H1 (cell line): ENCODE results near the gene RBM20. TPM values are rescaled to one million over a fixed set of nuclear protein-coding genes. Genes with fewer than 3 reads are reported as not detected.

ENCODE experiments used
- CTCF ChIA-PET: fragments of 300-600 bp; sonication (Branson Sonifier 250); formaldehyde crosslinking; loops from one replicate; lab custom pipeline; 2021; ENCODE audit not compliant: partially characterized antibody; lab: Charles Lee
- POLR2A ChIA-PET: fragments of 300-600 bp; sonication (Branson Sonifier 250); formaldehyde crosslinking; loops from one replicate; lab custom pipeline; 2021; ENCODE audit warnings: inconsistent platforms; ENCODE audit not compliant: partially characterized antibody; lab: Charles Lee
- DNase-seq, 2 experiments: peaks; one replicate each; pipeline versions ENCODE4 v3.0.0 to v3.0.0-alpha.2; 2010 to 2022; ENCODE audit warnings: low spot score in 2 of 2, low read depth in 1 of 2, mixed read lengths in 1 of 2
- FAIRE-seq: peaks from 2 replicates; lab custom pipeline; 2011; peaks lifted over from hg19 to GRCh38; lab: Jason Lieb, UNC
- H2AFZ ChIP-seq: 2 replicates; pipeline ENCODE4 v1.8.1; 2012; ENCODE audit warnings: low read length, inconsistent platforms
- H2AK5ac ChIP-seq: 2 replicates; pipeline ENCODE4 v1.6.1; 2013; ENCODE audit warnings: low read depth, low read length
- H2BK120ac ChIP-seq: replicated peaks from 2 replicates; pipeline ENCODE3; 2013; ENCODE audit warnings: low read depth, low read length, inconsistent platforms
- H2BK12ac ChIP-seq: 2 replicates; pipeline ENCODE4 v1.6.1; 2013; ENCODE audit warnings: low read depth, low read length
- H2BK15ac ChIP-seq: 2 replicates; pipeline ENCODE4 v1.6.1; 2013; ENCODE audit warnings: low read length
- H2BK20ac ChIP-seq: 2 replicates; pipeline ENCODE4 v1.6.1; 2013; ENCODE audit warnings: low read length
- H2BK5ac ChIP-seq: 2 replicates; pipeline ENCODE4 v1.6.1; 2013; ENCODE audit warnings: low read depth, low read length
- H3K14ac ChIP-seq: 2 replicates; pipeline ENCODE4 v1.6.1; 2013; ENCODE audit warnings: inconsistent platforms; ENCODE audit not compliant: insufficient read length
- H3K18ac ChIP-seq: 2 replicates; pipeline ENCODE4 v1.6.1; 2013; ENCODE audit warnings: low read length; ENCODE audit errors: extremely low read depth
- H3K23ac ChIP-seq: 2 replicates; pipeline ENCODE4 v1.6.1; 2013; ENCODE audit warnings: inconsistent platforms; ENCODE audit not compliant: insufficient read length
- H3K23me2 ChIP-seq: 2 replicates; pipeline ENCODE4 v1.6.1; 2013; ENCODE audit warnings: low read depth, low read length
- H3K27ac ChIP-seq: 2 replicates; pipeline ENCODE4 v1.6.1; 2011; ENCODE audit warnings: low read depth, low read length, inconsistent platforms
- H3K27me3 ChIP-seq, 4 experiments: replicated peaks in 1 of 4; 1 replicate in 1 of 4; 2 replicates in 3 of 4; pipeline versions ENCODE4 v1.6.1 to v1.8.1; 2011 to 2013; ENCODE audit warnings: low read length in 3 of 4, mild to moderate bottlenecking in 3 of 4, inconsistent platforms in 2 of 4, mixed read lengths in 2 of 4, moderate library complexity in 1 of 4; ENCODE audit not compliant: control insufficient read depth in 3 of 4, insufficient read depth in 3 of 4; ENCODE audit errors: extremely low read depth in 1 of 4
- H3K36me3 ChIP-seq, 4 experiments: 2 replicates each; pipeline versions ENCODE4 v1.6.1 to v1.8.1; 2011 to 2013; ENCODE audit warnings: mild to moderate bottlenecking in 4 of 4, low read length in 3 of 4, moderate library complexity in 2 of 4, control low read depth in 1 of 4, inconsistent platforms in 1 of 4; ENCODE audit not compliant: insufficient read depth in 4 of 4, control insufficient read depth in 2 of 4
- H3K4ac ChIP-seq: replicated peaks from 2 replicates; pipeline ENCODE3; 2013; ENCODE audit warnings: low read length, low read depth, mixed read lengths, inconsistent platforms; ENCODE audit not compliant: insufficient read length
- H3K4me1 ChIP-seq, 4 experiments: replicated peaks in 1 of 4; 1 replicate in 1 of 4; 2 replicates in 3 of 4; pipeline versions ENCODE4 v1.6.1 to v1.8.1; 2011 to 2013; ENCODE audit warnings: low read length in 3 of 4, inconsistent platforms in 2 of 4, mixed read lengths in 1 of 4; ENCODE audit not compliant: insufficient read depth in 4 of 4, control insufficient read depth in 3 of 4
- H3K4me2 ChIP-seq, 2 experiments: 2 replicates each; pipeline versions ENCODE4 v1.6.1 to v1.8.1; 2011 to 2013; ENCODE audit warnings: low read depth in 2 of 2, low read length in 2 of 2, control low read depth in 1 of 2, inconsistent platforms in 1 of 2, mild to moderate bottlenecking in 1 of 2; ENCODE audit not compliant: insufficient read depth in 1 of 2
- H3K4me3 ChIP-seq, 4 experiments: fragments of 200-600, 300-600 bp in 1 of 4; sonication (generic), shearing (Covaris generic), sonication (Bioruptor Twin) in 1 of 4; 2 replicates each; pipeline versions ENCODE4 v1.5.1 to v1.8.1; 2011 to 2016; ENCODE audit warnings: low read length in 4 of 4, low read depth in 3 of 4, control low read depth in 2 of 4, inconsistent platforms in 2 of 4, mild to moderate bottlenecking in 2 of 4, mixed read lengths in 1 of 4, moderate library complexity in 1 of 4; ENCODE audit not compliant: insufficient read depth in 2 of 4; ENCODE audit errors: extremely low read depth in 1 of 4
- H3K56ac ChIP-seq: replicated peaks from 2 replicates; pipeline ENCODE3; 2013; ENCODE audit warnings: low read depth, mild to moderate bottlenecking, mixed read lengths, low read length, inconsistent platforms; ENCODE audit not compliant: insufficient read length
- H3K79me1 ChIP-seq: 2 replicates; pipeline ENCODE4 v1.6.1; 2013; ENCODE audit warnings: low read depth, low read length, control low read depth
- H3K79me2 ChIP-seq, 2 experiments: 2 replicates each; pipeline versions ENCODE4 v1.6.1 to v1.8.1; 2012 to 2013; ENCODE audit warnings: low read length in 2 of 2, mild to moderate bottlenecking in 2 of 2, inconsistent platforms in 1 of 2; ENCODE audit not compliant: insufficient read depth in 2 of 2, control insufficient read depth in 1 of 2
- H3K9ac ChIP-seq, 4 experiments: replicated peaks in 1 of 4; 1 replicate in 1 of 4; 2 replicates in 3 of 4; pipeline versions ENCODE4 v1.6.1 to v1.8.1; 2011 to 2013; ENCODE audit warnings: low read depth in 3 of 4, low read length in 3 of 4, control low read depth in 2 of 4, mild to moderate bottlenecking in 2 of 4, moderate library complexity in 2 of 4, inconsistent platforms in 1 of 4; ENCODE audit errors: extremely low read depth in 1 of 4
- H3K9me3 ChIP-seq, 2 experiments: 2 replicates each; pipeline versions ENCODE4 v1.6.1 to v1.8.1; 2012 to 2013; ENCODE audit warnings: mild to moderate bottlenecking in 2 of 2, moderate library complexity in 2 of 2, control low read depth in 1 of 2, inconsistent platforms in 1 of 2, low read depth in 1 of 2, low read length in 1 of 2, mixed read lengths in 1 of 2; ENCODE audit not compliant: insufficient read depth in 2 of 2
- H4K20me1 ChIP-seq, 2 experiments: replicated peaks in 1 of 2; 2 replicates each; pipeline versions ENCODE3 to v1.8.1; 2011 to 2013; ENCODE audit warnings: inconsistent platforms in 2 of 2, low read length in 2 of 2, mild to moderate bottlenecking in 1 of 2; ENCODE audit not compliant: insufficient read depth in 2 of 2, control insufficient read depth in 1 of 2
- H4K5ac ChIP-seq: 2 replicates; pipeline ENCODE4 v1.6.1; 2013; ENCODE audit warnings: low read length, low read depth, mixed read lengths, inconsistent platforms; ENCODE audit not compliant: insufficient read length
- H4K8ac ChIP-seq: 2 replicates; pipeline ENCODE4 v1.8.0; 2013; ENCODE audit warnings: mild to moderate bottlenecking, moderate library complexity, low read length, inconsistent platforms; ENCODE audit not compliant: insufficient read depth; ENCODE audit errors: extremely low read depth
- H4K91ac ChIP-seq: replicated peaks from 2 replicates; pipeline ENCODE3; 2013; ENCODE audit warnings: low read length, mixed read lengths, inconsistent platforms; ENCODE audit not compliant: insufficient read length
- ASH2L ChIP-seq: fragments of 200-600, 300-600 bp; sonication (generic); IDR thresholded peaks from one replicate; pipeline ENCODE4 v1.7.1; 2017; ENCODE audit warnings: low read length
- CTBP2 ChIP-seq: IDR thresholded peaks from 2 replicates; pipeline ENCODE4 v1.7.0; 2011; ENCODE audit warnings: borderline replicate concordance, mild to moderate bottlenecking, moderate library complexity, mixed read lengths, low read length; ENCODE audit not compliant: insufficient read depth, insufficient read length
- FOSL1 ChIP-seq: IDR thresholded peaks from 2 replicates; pipeline ENCODE4 v1.6.1; 2011; ENCODE audit warnings: mild to moderate bottlenecking, low read depth, low read length, moderate library complexity; ENCODE audit not compliant: insufficient read depth
- WGBS, 2 experiments: shearing (Covaris generic) in 1 of 2; methylation state at CpG; one replicate each; pipeline versions ENCODE4 v1.1.6 to v1.1.7; 2013 to 2015; ENCODE audit warnings: low lambda C conversion rate in 2 of 2, mixed read lengths in 2 of 2, inconsistent platforms in 1 of 2, low coverage in 1 of 2, missing lambda C conversion rate in 1 of 2; ENCODE audit not compliant: insufficient replicate concordance in 2 of 2, insufficient coverage in 1 of 2, insufficient read length in 1 of 2; ENCODE audit errors: extremely low coverage in 1 of 2, missing lambda C conversion rate in 1 of 2; 5-methylcytosine and 5-hydroxymethylcytosine counted together
- polyA plus RNA-seq, 7 experiments: library from polyadenylated mRNA; depleted of rRNA in 3 of 7; stranded (reverse) in 5 of 7; unstranded in 2 of 7; fragments of >200 nt in 5 of 7; fragments of 200-250 nt in 2 of 7; gene quantifications; 1 replicate in 5 of 7; 2 replicates in 1 of 7; 4 replicates in 1 of 7; pipeline versions ENCODE4 v1.2.1 to v1.2.3, GENCODE V29; 2011 to 2013; ENCODE audit warnings: missing spikeins in 2 of 7, mixed read lengths in 2 of 7
- total RNA-seq: library from RNA; stranded (reverse); fragmentation: NEBNext Ultra II Directional; extraction: Animal tissue kit (Norgen Biotek cat#: 25700); gene quantifications from 2 replicates; pipeline ENCODE4 v1.2.1, GENCODE V29; 2021

RBM20 gene
- total and polyA plus RNA-seq, 2 of the 8 experiments (the other 6 are each of a cell fraction or from before 2014, with no cell fraction given): 0.05 to 0.63 TPM

- no peak overlapping the region for H3K56ac ChIP-seq
- H3K4me3 ChIP-seq: no peak overlapping the region
- H3K79me2 ChIP-seq: no peaks in the 10 kb centered on the region
- H4K91ac ChIP-seq: no peak overlapping the region
- H3K23me2 ChIP-seq: peaks cover 10% of the 10 kb centered on the region
- no peak overlapping the region for H4K5ac ChIP-seq
- no peaks in the 10 kb centered on the region for H3K9me3 ChIP-seq
- H2AK5ac ChIP-seq: no peak overlapping the region
- 85% methylated on average over 13 of the region's 13 CpGs; no CpG with 5 or more reads in 1 of the 2 experiments for WGBS, 2 experiments
- ChIA-PET CTCF (interaction anchor here (1.2 to 1.9 kb wide), 3 partner anchors 12 to 26 kb away, joined by 4 to 6 read pairs (median 5); no protein-coding TSS in a partner anchor), POLR2A (no interaction called here)
- H3K4me2 ChIP-seq: no peak overlapping the region
- no peak overlapping the region for H3K14ac ChIP-seq
- no peak overlapping the region for H2BK20ac ChIP-seq
- H2BK5ac ChIP-seq: no peak overlapping the region
- H2AFZ ChIP-seq: no peak overlapping the region
- H2BK120ac ChIP-seq: no peak overlapping the region
- no peaks in the 10 kb centered on the region for H4K20me1 ChIP-seq
- H3K4me1 ChIP-seq: peaks cover 3 to 15% (median 9%) of the 10 kb centered on the region in 4 experiments; a peak in 6 of 7 replicates
- H3K27ac ChIP-seq: no peak overlapping the region
- no peaks in the 10 kb centered on the region for H3K79me1 ChIP-seq
- DNase-seq: no peak
- H2BK15ac ChIP-seq: no peak overlapping the region
- FAIRE-seq: no peak
- no peak overlapping the region for H3K18ac ChIP-seq
- H4K8ac ChIP-seq: no peak overlapping the region
- no peak overlapping the region for H3K4ac ChIP-seq
- no peaks in the 10 kb centered on the region; a peak in 1 of 8 replicates for H3K36me3 ChIP-seq
- H2BK12ac ChIP-seq: no peak overlapping the region
- peaks cover 30 to 47% (median 40%) of the 10 kb centered on the region in 4 experiments for H3K27me3 ChIP-seq
- H3K9ac ChIP-seq: no peak overlapping the region
- H3K23ac ChIP-seq: no peak overlapping the region
- TF ChIP-seq FOSL1: no peak
- no peak for TF ChIP-seq ASH2L
- no peak for TF ChIP-seq CTBP2
Measured at GRCh38 chr10:110646417-110647135, 2.4 kb downstream of the RBM20 start.
